OCI-LY1 (cell line): ENCODE results near the gene RALB.

ENCODE experiments used
- CTCF ChIP-seq: fragments of 200-600 bp; sonication (generic), shearing (Covaris generic); IDR thresholded peaks from 2 replicates; pipeline ENCODE4 v1.5.1; 2017; ENCODE audit warnings: mild to moderate bottlenecking, antibody characterized with exemption, low read length, moderate library complexity, mixed read lengths
- EZH2 ChIP-seq: fragments of 200-600 bp; sonication (generic), shearing (Covaris generic); IDR thresholded peaks from 2 replicates; pipeline ENCODE4 v1.8.0; 2017; ENCODE audit warnings: borderline replicate concordance, mixed run types, mild to moderate bottlenecking, antibody characterized with exemption, low read length, moderate library complexity, mixed read lengths

GRCh38 chr2:120343433-120344105, 90.9 kb downstream of the RALB start:
- TF ChIP-seq EZH2, result no peak
- peak; percentile 74 for TF ChIP-seq CTCF
